Mucosa of descending colon (tissue), 3 donors: ENCODE data around the gene CFAP90. TPM values are rescaled to one million over a fixed set of nuclear protein-coding genes. Genes with fewer than 3 reads are reported as not detected.

Source experiments
- ATAC-seq: fragments of 200-7000 bp; cut with Tn5 transposase; one replicate; pipeline ENCODE4 v1.9.1; 2020; ENCODE audit warnings: mild to moderate bottlenecking, moderate library complexity
- DNase-seq, 3 donors: peaks; one replicate each; pipeline ENCODE4 v3.0.0-alpha.2; 2020
- H3K36me3 ChIP-seq: fragments of 200-600 bp; one replicate; pipeline ENCODE4 v1.8.0; 2021; ENCODE audit warnings: low read depth, mild to moderate bottlenecking
- H3K4me1 ChIP-seq: fragments of 200-600 bp; one replicate; pipeline ENCODE4 v1.8.0; 2021; ENCODE audit warnings: low read depth, mild to moderate bottlenecking
- H3K4me3 ChIP-seq: fragments of 200-600 bp; one replicate; pipeline ENCODE4 v1.8.0; 2021; ENCODE audit warnings: mild to moderate bottlenecking
- H3K9me3 ChIP-seq: fragments of 200-600 bp; one replicate; pipeline ENCODE4 v1.8.0; 2021; ENCODE audit warnings: mild to moderate bottlenecking
- intact Hi-C, 2 donors: fragments of 100-400 bp; cut with DNase I in 1 of 2; cut with micrococcal nuclease in 1 of 2; formaldehyde crosslinking; loops; one replicate each; pipeline versions ENCODE4 v1.11.0 to v1.11.1; 2022; cut with DNase I, micrococcal nuclease
- total RNA-seq, 3 donors: library from RNA; stranded (reverse); fragmentation: NEBNext Ultra II Directional in 2 of 3; extraction: Animal tissue kit (Norgen Biotek cat#: 25700) in 2 of 3; gene quantifications; one replicate each; pipeline versions ENCODE4 v1.2.1 to v1.2.4, GENCODE V29; 2021 to 2023
- TF ChIP-seq, protein P1 (sequence below): fragments of 200-600 bp; IDR thresholded peaks from one replicate; pipeline ENCODE4 v1.8.0; 2022; ENCODE audit warnings: antibody characterized with exemption, mild to moderate bottlenecking
- donor health status: DM: no; HTN: no; CAD: no; lungs with moderate emphysema.
- donor health status: DM: no; HTN: no; CAD: no.
- donor health status: DM: no; HTN: yes; CAD: no.

CFAP90 gene
- total RNA-seq, 3 donors from 2014 or later, result not detected

DNA sequence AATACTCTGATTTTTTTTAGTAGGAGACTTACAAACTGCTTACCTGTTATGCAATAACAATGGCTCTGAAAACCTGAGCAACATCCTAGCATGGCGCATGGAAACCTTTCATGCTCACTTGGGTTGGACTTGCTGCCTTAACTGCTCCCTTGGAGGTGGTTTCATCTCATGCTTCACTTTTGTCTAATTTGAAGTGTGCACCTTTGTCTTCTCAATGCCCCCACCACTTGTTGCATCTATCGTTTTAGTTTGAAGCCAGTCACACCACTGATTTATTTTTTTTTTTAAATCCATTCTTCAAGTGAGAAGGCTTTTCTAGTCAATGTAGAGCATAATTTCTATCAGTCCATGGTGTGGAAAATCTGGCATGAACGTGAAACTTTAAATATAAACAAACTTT, 63.2 kb downstream of the CFAP90 start:
- TF ChIP-seq, protein P1, sequence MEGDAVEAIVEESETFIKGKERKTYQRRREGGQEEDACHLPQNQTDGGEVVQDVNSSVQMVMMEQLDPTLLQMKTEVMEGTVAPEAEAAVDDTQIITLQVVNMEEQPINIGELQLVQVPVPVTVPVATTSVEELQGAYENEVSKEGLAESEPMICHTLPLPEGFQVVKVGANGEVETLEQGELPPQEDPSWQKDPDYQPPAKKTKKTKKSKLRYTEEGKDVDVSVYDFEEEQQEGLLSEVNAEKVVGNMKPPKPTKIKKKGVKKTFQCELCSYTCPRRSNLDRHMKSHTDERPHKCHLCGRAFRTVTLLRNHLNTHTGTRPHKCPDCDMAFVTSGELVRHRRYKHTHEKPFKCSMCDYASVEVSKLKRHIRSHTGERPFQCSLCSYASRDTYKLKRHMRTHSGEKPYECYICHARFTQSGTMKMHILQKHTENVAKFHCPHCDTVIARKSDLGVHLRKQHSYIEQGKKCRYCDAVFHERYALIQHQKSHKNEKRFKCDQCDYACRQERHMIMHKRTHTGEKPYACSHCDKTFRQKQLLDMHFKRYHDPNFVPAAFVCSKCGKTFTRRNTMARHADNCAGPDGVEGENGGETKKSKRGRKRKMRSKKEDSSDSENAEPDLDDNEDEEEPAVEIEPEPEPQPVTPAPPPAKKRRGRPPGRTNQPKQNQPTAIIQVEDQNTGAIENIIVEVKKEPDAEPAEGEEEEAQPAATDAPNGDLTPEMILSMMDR, result no peak
- no peak for ATAC-seq
- DNase-seq, result no peak
- Histone ChIP-seq H3K4me3 (no peak overlapping the region), H3K9me3 (no peaks in the 10 kb centered on the region), H3K4me1 (no peaks in the 10 kb centered on the region), H3K36me3 (no peaks in the 10 kb centered on the region)
- intact Hi-C loops, result no loop called here

- H3K4me3 ChIP-seq, result no peak overlapping the region
- H3K4me1 ChIP-seq, result no peaks in the 10 kb centered on the region
- intact Hi-C loops, result no loop called here
- ATAC-seq (no peak), DNase-seq (no peak)
- no peaks in the 10 kb centered on the region for H3K9me3 ChIP-seq
- TF ChIP-seq, protein P1, result no peak
- no peaks in the 10 kb centered on the region for H3K36me3 ChIP-seq
Measured at GRCh38 chr5:7784683-7785380, 66.1 kb downstream of the CFAP90 start.

GRCh38 chr5:7781899-7782298, 69.0 kb downstream of the CFAP90 start:
- H3K4me3 ChIP-seq, result no peak overlapping the region
- intact Hi-C loops, result no loop called here
- H3K4me1 ChIP-seq, result no peaks in the 10 kb centered on the region
- no peaks in the 10 kb centered on the region for H3K9me3 ChIP-seq
- DNase-seq (no peak), ATAC-seq (no peak)
- TF ChIP-seq, protein P1, result no peak
- H3K36me3 ChIP-seq, result no peaks in the 10 kb centered on the region

Other genes starting within 250 kb of the CFAP90 start
- 10 to 100 TPM in 1 of 3 donors, 1 to 10 TPM in 2; 9.2 to 11.7 (median 9.5) TPM for gene FASTKD3, start 17.9 kb upstream of the CFAP90 start, total RNA-seq
- gene MTRR, start 18.0 kb upstream of the CFAP90 start, total RNA-seq, result 10 to 100 TPM; 50.5 to 53.7 (median 53.3) TPM